Upper lobe of left lung (tissue), 4 donors: ENCODE results near the gene TSPAN32.

Source experiments
- POLR2A ChIP-seq, 4 donors: fragments of 450-650 bp; IDR thresholded peaks; one replicate each; pipeline ENCODE4 v1.5.1; 2016 to 2017; ENCODE audit warnings: antibody characterized with exemption in 4 of 4, mild to moderate bottlenecking in 2 of 4
- TF ChIP-seq, protein P1 (sequence below), 6 experiments: fragments of 450-650 bp in 4 of 6; fragments of 200-600 bp in 2 of 6; sonication (generic) in 2 of 6; IDR thresholded peaks; one replicate each; pipeline ENCODE4 v1.5.1; 2016 to 2019; ENCODE audit warnings: antibody characterized with exemption in 6 of 6

DNA sequence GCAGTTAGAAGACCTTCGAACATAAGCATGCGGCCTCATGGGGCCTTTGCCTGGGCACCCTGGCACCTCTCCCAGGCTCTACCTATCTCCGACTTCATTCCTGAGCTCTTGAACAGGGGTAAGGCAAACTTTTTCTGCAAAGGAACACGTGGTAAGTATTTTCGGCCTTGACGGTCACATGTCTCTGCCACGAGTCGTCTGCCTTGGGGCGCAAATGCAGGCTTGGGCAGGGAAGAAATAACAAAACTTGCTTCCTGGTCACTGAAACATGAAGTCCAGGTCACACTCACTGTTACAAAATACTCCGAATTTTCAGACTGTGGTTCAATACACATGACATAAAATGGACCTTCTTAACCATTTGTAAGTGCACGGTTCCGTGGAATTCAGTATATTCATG lies 28.0 kb upstream of the TSPAN32 start:
- TF ChIP-seq, protein P1, sequence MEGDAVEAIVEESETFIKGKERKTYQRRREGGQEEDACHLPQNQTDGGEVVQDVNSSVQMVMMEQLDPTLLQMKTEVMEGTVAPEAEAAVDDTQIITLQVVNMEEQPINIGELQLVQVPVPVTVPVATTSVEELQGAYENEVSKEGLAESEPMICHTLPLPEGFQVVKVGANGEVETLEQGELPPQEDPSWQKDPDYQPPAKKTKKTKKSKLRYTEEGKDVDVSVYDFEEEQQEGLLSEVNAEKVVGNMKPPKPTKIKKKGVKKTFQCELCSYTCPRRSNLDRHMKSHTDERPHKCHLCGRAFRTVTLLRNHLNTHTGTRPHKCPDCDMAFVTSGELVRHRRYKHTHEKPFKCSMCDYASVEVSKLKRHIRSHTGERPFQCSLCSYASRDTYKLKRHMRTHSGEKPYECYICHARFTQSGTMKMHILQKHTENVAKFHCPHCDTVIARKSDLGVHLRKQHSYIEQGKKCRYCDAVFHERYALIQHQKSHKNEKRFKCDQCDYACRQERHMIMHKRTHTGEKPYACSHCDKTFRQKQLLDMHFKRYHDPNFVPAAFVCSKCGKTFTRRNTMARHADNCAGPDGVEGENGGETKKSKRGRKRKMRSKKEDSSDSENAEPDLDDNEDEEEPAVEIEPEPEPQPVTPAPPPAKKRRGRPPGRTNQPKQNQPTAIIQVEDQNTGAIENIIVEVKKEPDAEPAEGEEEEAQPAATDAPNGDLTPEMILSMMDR (IDR thresholded peaks at IDR 0.05) = no peak
- no peak for TF ChIP-seq POLR2A (IDR thresholded peaks at IDR 0.05)
